Left lobe of liver (tissue), 2 donors: ENCODE results near the gene PARVG. TPM values are rescaled to one million over a fixed set of nuclear protein-coding genes. Genes with fewer than 3 reads are reported as not detected.
"Not testable (repeated sequence)": the region's sequence is repeated elsewhere in the genome, so short reads cannot be mapped to it uniquely, and the experiment has no call there.

Source experiments
- ATAC-seq: fragments of 200-7000 bp; cut with Tn5 transposase; one replicate; pipeline ENCODE4 v1.9.1; 2020; ENCODE audit warnings: mild to moderate bottlenecking, moderate library complexity
- DNase-seq: peaks from one replicate; pipeline ENCODE4 v3.0.0-alpha.2; 2020; ENCODE audit warnings: low spot score
- total RNA-seq: library from RNA; stranded (reverse); gene quantifications from one replicate; pipeline ENCODE4 v1.2.1, GENCODE V29; 2021
- donor health status: DM: no; HTN: no; CAD: no; lungs with moderate emphysema.
- donor health status: DM: no; HTN: yes; CAD: no.

PARVG gene
- total RNA-seq, 1 donor from 2014 or later = 3.9 TPM

- ATAC-seq, DNase-seq: not testable (repeated sequence)
Measured at GRCh38 chr22:44234372-44234771, 53.6 kb downstream of the PARVG start.

GRCh38 chr22:44237290-44237689 lies 56.6 kb downstream of the PARVG start:
- ATAC-seq = no peak
- DNase-seq = no peak

DNA sequence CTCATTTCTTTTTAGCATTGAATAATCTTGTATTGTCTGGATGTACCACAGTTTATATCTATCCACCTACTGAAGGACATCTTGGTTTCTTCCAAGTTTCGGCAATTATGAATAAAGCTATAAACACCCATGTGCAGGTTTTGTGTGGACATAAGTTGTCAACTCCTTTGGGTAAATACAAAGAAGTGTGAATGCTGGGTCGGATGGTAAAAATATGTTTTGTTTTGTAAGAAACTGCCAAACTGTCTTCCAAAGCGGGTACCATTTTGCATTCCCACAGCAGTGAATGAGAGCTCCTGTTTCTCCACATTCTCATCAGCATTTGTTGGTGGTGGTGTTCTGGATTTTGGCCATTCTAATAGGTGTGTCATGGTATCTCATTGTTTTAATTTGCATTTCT lies 60.4 kb downstream of the PARVG start:
- ATAC-seq, DNase-seq: not testable (repeated sequence)

- DNase-seq (no peak), ATAC-seq (no peak)
Measured at GRCh38 chr22:44242946-44243724, 62.4 kb downstream of the PARVG start.

DNA sequence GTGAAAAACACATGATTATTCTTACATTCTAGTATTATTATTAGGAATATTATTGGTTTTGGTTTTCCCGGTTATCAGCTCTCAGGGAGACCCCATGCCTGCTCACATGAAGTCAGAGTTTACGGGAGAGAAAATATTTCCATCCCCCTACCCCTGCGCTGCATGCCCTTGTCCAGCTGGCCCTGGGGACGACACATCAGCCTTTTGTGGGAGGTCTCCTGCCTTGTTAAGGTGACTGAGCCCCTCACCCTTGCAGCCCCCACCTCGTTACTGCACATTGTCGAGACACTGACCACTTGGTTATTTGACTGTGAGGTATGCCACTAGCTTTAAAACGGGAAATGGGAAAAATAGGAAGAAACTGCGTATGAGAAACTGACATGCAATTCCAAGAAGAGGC lies 63.0 kb downstream of the PARVG start:
- DNase-seq = no peak
- ATAC-seq = no peak

DNA sequence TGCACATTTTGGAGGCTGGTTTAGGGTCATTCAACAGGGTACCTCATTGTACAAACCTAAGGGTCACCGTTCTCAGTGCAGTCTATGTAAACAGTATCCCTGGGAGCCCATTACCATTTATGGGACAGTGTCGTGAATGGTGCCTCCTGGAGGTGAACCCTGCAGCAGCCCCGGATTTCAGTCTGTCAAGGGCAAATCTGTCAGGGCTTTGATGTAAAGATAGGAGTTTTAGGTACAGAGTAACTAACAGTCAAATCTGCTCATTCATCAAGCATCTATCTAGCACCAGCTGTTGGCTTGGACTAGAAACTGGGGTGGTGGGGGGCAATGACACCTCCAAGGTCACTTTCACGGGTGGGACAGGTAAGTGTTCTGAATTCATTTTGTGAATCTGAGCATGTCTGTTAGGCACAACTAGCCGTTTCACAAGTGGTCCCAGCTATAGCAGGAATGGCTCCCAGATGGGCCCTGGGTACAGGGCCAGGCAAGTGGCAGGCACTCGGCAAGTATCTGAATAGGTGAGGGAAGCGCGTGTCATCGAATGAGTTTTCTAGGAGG lies 63.6 kb downstream of the PARVG start:
- ATAC-seq = no peak
- no peak for DNase-seq

DNA sequence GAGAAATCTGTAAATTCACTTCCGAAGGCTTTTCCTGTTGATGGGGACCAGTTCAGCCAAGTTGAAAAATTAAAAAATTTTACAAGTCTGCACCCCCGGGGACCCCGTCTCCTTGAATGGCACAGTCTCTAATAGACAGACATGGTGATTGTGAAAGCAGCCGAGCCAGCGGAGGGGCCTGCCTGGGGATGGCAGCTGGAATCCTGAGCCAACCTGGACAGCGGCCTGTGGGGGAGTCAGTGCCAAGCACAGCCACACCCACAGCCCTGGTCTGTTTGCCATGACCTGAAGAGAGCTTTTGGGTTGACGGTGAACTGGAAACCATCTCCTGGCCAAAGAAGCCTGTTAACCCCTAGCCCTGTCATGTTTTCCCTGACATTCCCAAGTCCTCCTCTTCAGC lies 64.7 kb downstream of the PARVG start:
- DNase-seq = no peak
- ATAC-seq = peak; percentile 42

DNA sequence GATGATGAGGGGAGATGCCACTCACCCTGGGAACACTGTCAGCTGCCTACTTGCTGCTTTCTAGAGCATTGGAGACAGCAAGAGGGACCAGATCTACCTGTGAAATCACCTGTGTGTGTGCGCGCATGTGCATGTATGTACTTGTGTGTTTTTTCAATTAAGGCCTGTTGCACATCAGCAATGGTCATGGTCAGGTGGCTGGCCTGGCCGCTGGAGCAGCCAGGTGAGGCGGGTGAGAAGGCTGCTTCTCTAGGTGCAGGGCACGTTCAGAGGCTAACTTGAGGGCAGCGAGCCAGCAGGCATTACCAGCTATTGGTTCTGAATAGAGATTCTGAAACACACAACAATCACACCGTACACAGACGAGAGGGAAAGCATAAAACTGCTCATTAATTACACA lies 65.1 kb downstream of the PARVG start:
- DNase-seq (no peak), ATAC-seq (no peak)

GRCh38 chr22:44246615-44247326 lies 66.0 kb downstream of the PARVG start:
- no peak for ATAC-seq

GRCh38 chr22:44247346-44247745 lies 66.6 kb downstream of the PARVG start:
- no peak for DNase-seq
- no peak for ATAC-seq

More at GRCh38 chr22:44246615-44247326, 66.0 kb downstream of the PARVG start:
- no peak for DNase-seq

DNA sequence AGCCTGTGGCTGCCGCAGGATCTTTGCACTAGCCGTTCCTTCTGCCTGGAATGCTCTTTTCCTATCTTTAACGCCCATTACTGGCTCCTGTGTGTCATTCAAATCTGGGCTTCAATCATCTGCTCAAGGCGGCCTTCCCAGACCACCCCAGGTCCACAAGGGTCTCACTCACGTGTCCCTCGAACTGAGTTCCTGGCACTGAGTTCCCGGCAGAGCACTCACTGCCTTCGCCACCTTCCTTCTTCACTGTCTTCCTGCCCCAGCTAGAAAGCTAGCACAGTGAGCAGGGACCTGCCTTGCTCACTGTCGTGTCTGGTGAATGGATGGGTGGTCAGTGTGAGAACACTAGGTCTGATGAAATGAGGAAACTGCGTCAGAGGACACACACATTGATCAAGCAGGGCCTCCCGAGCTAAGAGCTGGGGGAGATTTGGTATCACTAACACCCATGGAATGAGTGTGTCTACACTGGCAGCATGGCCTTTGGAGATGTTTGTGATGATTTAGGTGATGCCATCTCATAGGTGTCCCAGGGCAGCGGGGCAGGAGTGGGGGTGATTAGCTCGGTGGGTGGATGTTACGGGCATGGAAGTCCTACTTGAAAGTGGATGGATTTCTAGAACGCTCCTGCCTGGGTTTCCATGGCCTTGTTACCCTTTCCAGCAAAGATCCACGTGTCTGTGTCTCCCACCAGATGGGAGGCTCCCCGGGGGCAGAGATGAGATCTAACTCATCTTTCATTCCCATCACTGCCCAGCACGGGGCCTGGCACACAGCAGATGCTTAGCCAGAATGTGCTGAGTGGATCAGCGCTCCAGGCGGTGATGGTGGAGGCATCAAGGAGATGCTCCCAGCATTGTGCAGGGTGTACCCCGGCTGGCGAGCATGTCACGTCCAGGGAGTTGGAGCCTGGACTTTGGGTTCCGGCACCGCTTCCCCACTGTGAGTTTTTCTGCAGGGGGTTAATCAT lies 67.5 kb downstream of the PARVG start:
- DNase-seq = no peak

GRCh38 chr22:44248926-44249325 lies 68.2 kb downstream of the PARVG start:
- no peak for DNase-seq
- ATAC-seq = no peak

More for the DNA sequence above, 67.5 kb downstream of the PARVG start:
- no peak for ATAC-seq

DNA sequence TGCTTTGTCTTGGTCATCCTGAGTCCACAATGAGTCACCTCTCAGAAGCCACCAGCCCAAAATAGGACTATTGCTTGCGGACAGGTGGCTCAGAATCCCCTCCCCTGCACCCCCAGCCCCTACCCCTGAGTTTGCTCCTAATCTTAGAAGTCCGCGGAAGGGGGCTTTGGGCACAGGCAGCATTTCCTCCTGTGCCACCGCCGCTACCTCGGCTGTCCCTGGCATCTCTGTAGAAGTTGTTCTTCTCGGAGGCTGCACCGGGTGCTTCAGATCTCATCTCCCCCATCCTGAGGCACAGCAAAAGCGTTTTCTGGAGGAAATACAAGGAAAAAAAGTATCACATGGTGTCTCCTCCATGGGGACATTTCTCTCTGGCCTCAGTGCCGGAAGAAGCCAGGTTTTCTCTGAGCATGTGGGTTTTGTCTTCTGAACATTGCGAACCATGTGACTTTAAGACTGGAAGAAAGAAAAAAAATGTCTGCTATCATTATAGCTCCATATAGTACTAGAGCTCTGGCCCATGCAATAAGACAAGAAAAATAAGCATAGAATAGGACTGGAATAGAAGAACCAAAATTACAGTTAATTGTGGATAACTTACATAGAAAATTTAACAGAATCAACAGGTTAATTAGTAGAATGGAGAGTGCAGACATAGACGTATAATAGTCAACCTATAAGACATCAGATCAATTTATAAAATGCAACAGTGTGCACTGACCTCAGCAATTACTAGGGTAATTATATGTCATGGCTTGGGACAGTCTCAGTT lies 68.8 kb downstream of the PARVG start:
- ATAC-seq (no peak), DNase-seq (no peak)

GRCh38 chr22:44254811-44255210 lies 74.1 kb downstream of the PARVG start:
- DNase-seq = no peak
- ATAC-seq = no peak

- ATAC-seq (no peak), DNase-seq (peak; percentile 11)
Measured at GRCh38 chr22:44256085-44256484, 75.4 kb downstream of the PARVG start.

DNA sequence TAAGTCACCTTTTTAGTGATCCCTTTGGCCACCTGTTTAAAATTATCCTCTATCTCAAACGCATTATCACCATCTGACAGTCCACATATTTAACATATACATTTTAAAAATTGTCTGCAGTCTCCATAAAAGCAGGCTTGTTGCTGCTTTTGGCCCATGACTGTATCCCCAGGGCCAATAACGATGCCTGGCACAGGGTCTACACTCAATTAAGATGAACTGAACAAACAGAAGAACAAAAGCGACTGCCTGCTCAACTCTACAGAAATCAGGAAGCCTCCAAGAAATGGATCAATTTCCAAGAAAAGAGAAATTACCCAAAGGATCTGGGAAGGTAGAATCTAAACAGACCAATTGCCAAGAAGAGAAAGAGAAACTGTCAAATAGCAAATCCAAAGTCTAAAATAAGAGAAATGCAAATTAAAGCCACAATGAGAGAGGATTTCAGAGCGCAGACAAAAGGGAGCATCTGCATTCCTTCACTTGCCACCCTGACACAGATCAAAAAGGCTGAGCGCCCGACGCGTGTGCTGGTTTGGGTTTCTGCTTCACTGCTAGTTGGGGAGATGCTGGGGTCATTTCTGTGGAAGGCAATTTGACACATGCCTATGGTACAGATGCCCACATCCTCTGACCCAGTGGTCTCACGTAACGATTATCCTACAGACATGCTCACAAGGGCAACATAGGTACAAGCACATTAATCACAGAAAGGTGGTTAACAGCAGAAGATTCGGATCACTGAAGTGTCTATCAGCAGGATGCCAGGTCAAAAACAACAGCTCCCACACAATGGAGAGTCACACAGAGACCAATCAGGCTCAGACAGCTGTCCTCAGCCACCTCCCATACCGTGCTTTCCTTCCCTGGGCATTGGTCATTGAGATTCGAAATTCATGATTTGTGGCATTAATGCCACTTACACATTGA lies 76.1 kb downstream of the PARVG start:
- ATAC-seq (no peak), DNase-seq (no peak)
